Measurements from ENCODE around the gene SSBP2. TPM values are rescaled to one million over a fixed set of nuclear protein-coding genes. Genes with fewer than 3 reads are reported as not detected.

The SSBP2 gene
- total and polyA plus RNA-seq, 2 of the 8 experiments (the other 6 are each of a cell fraction or from before 2014, with no cell fraction given): 21.5 to 36.2 TPM

DNA sequence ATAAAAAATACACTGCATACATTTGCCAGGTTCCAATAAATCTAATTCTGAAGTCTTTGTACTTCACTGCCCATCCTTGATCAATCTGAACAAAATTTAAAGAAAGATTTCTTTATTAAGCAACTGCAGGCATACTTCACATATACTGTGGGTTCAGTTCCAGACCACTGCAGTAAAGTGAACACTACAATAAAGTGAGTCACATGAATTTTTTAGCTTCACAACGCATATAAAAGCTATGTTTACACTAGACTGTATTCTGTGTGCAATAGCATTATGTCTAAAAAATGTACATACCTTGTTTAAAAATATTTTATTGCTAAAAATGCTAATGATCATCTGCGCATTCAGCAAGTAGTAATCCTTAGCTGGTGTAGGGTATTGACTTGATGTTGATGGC lies 52.1 kb downstream of the SSBP2 start:
- Histone ChIP-seq H3K14ac (ENCODE audit: insufficient read length) (no peak overlapping the region), H3K23ac (ENCODE audit: insufficient read length) (no peak overlapping the region), H3K4me1 (replicated peaks in 1 of 4; ENCODE audit: control insufficient read depth in 3 of 4, insufficient read depth in 4 of 4, low read length in 3 of 4) (no peaks in the 10 kb centered on the region)
- TF ChIP-seq, protein P1, sequence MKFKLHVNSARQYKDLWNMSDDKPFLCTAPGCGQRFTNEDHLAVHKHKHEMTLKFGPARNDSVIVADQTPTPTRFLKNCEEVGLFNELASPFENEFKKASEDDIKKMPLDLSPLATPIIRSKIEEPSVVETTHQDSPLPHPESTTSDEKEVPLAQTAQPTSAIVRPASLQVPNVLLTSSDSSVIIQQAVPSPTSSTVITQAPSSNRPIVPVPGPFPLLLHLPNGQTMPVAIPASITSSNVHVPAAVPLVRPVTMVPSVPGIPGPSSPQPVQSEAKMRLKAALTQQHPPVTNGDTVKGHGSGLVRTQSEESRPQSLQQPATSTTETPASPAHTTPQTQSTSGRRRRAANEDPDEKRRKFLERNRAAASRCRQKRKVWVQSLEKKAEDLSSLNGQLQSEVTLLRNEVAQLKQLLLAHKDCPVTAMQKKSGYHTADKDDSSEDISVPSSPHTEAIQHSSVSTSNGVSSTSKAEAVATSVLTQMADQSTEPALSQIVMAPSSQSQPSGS (IDR thresholded peaks at IDR 0.05; ENCODE audit: low read length): no peak
- TF ChIP-seq SIN3A (conservative IDR thresholded peaks at IDR 0.05 in 1 of 2, IDR thresholded peaks at IDR 0.05 in 1 of 2; ENCODE audit: low read depth in 1 of 2, low read length in 2 of 2) (no peak), SAP30 (IDR thresholded peaks at IDR 0.05; ENCODE audit: insufficient read depth, insufficient replicate concordance, low read length) (no peak), SIRT6 (IDR thresholded peaks at IDR 0.05; ENCODE audit: low read length) (no peak), KDM4A (IDR thresholded peaks at IDR 0.05; ENCODE audit: low read depth, low read length, severe bottlenecking) (no peak), FOSL1 (IDR thresholded peaks at IDR 0.05; ENCODE audit: insufficient read depth, low read depth, low read length) (no peak), RAD21 (IDR thresholded peaks at IDR 0.05 in 1 of 2, conservative IDR thresholded peaks at IDR 0.05 in 1 of 2; ENCODE audit: low read depth in 2 of 2, low read length in 2 of 2) (no peak), BCL11A (IDR thresholded peaks at IDR 0.05; ENCODE audit: low read depth in 2 of 2, low read length in 2 of 2) (no peak)

More for the DNA sequence above, 52.1 kb downstream of the SSBP2 start:
- Histone ChIP-seq H3K27ac (ENCODE audit: low read depth, low read length) (no peak overlapping the region), H4K5ac (ENCODE audit: insufficient read length, low read depth, low read length) (no peak overlapping the region), H4K20me1 (replicated peaks in 1 of 2; ENCODE audit: control insufficient read depth in 1 of 2, insufficient read depth in 2 of 2, low read length in 2 of 2) (no peaks in the 10 kb centered on the region), H2BK12ac (ENCODE audit: low read depth, low read length) (no peak overlapping the region), H2AK5ac (ENCODE audit: low read depth, low read length) (no peak overlapping the region), H3K9ac (replicated peaks in 1 of 4; ENCODE audit: extremely low read depth in 1 of 4, low read depth in 3 of 4, low read length in 3 of 4) (no peak overlapping the region), H3K79me2 (ENCODE audit: control insufficient read depth in 1 of 2, insufficient read depth in 2 of 2, low read length in 2 of 2) (no peaks in the 10 kb centered on the region), H2BK5ac (ENCODE audit: low read depth, low read length) (no peak overlapping the region), H3K36me3 (ENCODE audit: control insufficient read depth in 2 of 4, insufficient read depth in 4 of 4, low read length in 3 of 4) (no peaks in the 10 kb centered on the region; a peak in 1 of 8 replicates), H4K91ac (replicated peaks; ENCODE audit: insufficient read length, low read length) (no peak overlapping the region), H3K4ac (replicated peaks; ENCODE audit: insufficient read length, low read depth, low read length) (no peak overlapping the region), H2BK15ac (ENCODE audit: low read length) (no peak overlapping the region), H3K4me3 (ENCODE audit: extremely low read depth in 1 of 4, insufficient read depth in 2 of 4, low read depth in 3 of 4, low read length in 4 of 4) (no peak overlapping the region), H3K56ac (replicated peaks; ENCODE audit: insufficient read length, low read depth, low read length) (no peak overlapping the region), H3K23me2 (ENCODE audit: low read depth, low read length) (no peaks in the 10 kb centered on the region), H3K27me3 (replicated peaks in 1 of 4; ENCODE audit: control insufficient read depth in 3 of 4, extremely low read depth in 1 of 4, insufficient read depth in 3 of 4, low read length in 3 of 4) (no peaks in the 10 kb centered on the region), H3K79me1 (ENCODE audit: low read depth, low read length) (no peaks in the 10 kb centered on the region), H4K8ac (ENCODE audit: extremely low read depth, insufficient read depth, low read length) (no peak overlapping the region), H2BK120ac (replicated peaks; ENCODE audit: low read depth, low read length) (no peak overlapping the region), H3K4me2 (ENCODE audit: insufficient read depth in 1 of 2, low read depth in 2 of 2, low read length in 2 of 2) (no peak overlapping the region), H2BK20ac (ENCODE audit: low read length) (no peak overlapping the region), H3K9me3 (ENCODE audit: insufficient read depth in 2 of 2, low read depth in 1 of 2, low read length in 1 of 2) (peaks cover 0 to 4% of the 10 kb centered on the region in 2 experiments; a peak in 1 of 4 replicates), H2AFZ (ENCODE audit: low read length) (no peak overlapping the region), H3K18ac (ENCODE audit: extremely low read depth, low read length) (no peak overlapping the region)
- DNase-seq (ENCODE audit: low read depth in 1 of 2, low spot score in 2 of 2): no peak
- WGBS, 2 experiments (ENCODE audit: extremely low coverage in 1 of 2, insufficient coverage in 1 of 2, insufficient read length in 1 of 2, insufficient replicate concordance in 2 of 2, low coverage in 1 of 2, low lambda C conversion rate in 2 of 2, missing lambda C conversion rate in 1 of 2): 89% methylated on average over 2 of the region's 2 CpGs; no CpG with 5 or more reads in 1 of the 2 experiments
- ChIA-PET POLR2A (ENCODE audit: partially characterized antibody) (no interaction called here), CTCF (ENCODE audit: partially characterized antibody) (interaction anchor here (0.9 kb wide), 1 partner anchor 467 kb away, joined by 3 read pairs; no protein-coding TSS in a partner anchor)
- no peak for FAIRE-seq
